Central memory CD4-positive, alpha-beta T cell (primary cell): ENCODE results near the gene KMT2D.
"Not testable (repeated sequence)": the region's sequence is repeated elsewhere in the genome, so short reads cannot be mapped to it uniquely, and the experiment has no call there.

Source experiments
- DNase-seq: peaks from one replicate; pipeline ENCODE4 v3.0.0; 2022

Gene KMT2D

GRCh38 chr12:49088150-49088931 lies 27.7 kb upstream of the KMT2D start:
- peak; percentile 69 for DNase-seq

- DNase-seq = no peak
Observed at GRCh38 chr12:49086116-49086515, 25.5 kb upstream of the KMT2D start.

GRCh38 chr12:49084438-49084837 lies 23.8 kb upstream of the KMT2D start:
- DNase-seq = no peak

- DNase-seq = no peak
Observed at GRCh38 chr12:49079793-49080192, 19.2 kb upstream of the KMT2D start.

- no peak for DNase-seq
Observed at GRCh38 chr12:49070971-49071370, 10.4 kb upstream of the KMT2D start.

- peak; percentile 98 for DNase-seq
Observed at GRCh38 chr12:49069507-49070346, 9.1 kb upstream of the KMT2D start, which contains the start of gene RHEBL1. TSS of gene RHEBL1 (minus strand) at chr12:49069979. CDS start at chr12:49069785, 194 bp downstream.

GRCh38 chr12:49068879-49069506 lies 8.4 kb upstream of the KMT2D start:
- no peak for DNase-seq

GRCh38 chr12:49066120-49066519 lies 5.5 kb upstream of the KMT2D start:
- DNase-seq = no peak

GRCh38 chr12:49064767-49065152 lies 4.2 kb upstream of the KMT2D start:
- no peak for DNase-seq

- not testable (repeated sequence) for DNase-seq
Observed at GRCh38 chr12:49061916-49062315, 1.3 kb upstream of the KMT2D start.

GRCh38 chr12:49061157-49061650 lies 610 bp upstream of the KMT2D start:
- no peak for DNase-seq

GRCh38 chr12:49059299-49060171 lies 1.1 kb downstream of the KMT2D start:
- DNase-seq = no peak

- DNase-seq = no peak
Observed at GRCh38 chr12:49059045-49059298, 1.6 kb downstream of the KMT2D start.

GRCh38 chr12:49058366-49059044 lies 2.1 kb downstream of the KMT2D start:
- no peak for DNase-seq

- DNase-seq = no peak
Observed at GRCh38 chr12:49057888-49058287, 2.7 kb downstream of the KMT2D start.

- DNase-seq = peak; percentile 57
Observed at GRCh38 chr12:49055978-49056754, 4.4 kb downstream of the KMT2D start.

GRCh38 chr12:49055092-49055491 lies 5.5 kb downstream of the KMT2D start:
- DNase-seq = no peak

- DNase-seq = no peak
Observed at GRCh38 chr12:49054524-49054923, 6.1 kb downstream of the KMT2D start.

GRCh38 chr12:49054096-49054495 lies 6.5 kb downstream of the KMT2D start:
- no peak for DNase-seq

GRCh38 chr12:49052451-49053208 lies 8.0 kb downstream of the KMT2D start:
- DNase-seq = no peak
